GM18907 (cell line): ENCODE data around the gene PLEKHG3.

Experiments
- ATAC-seq: cut with Tn5 transposase; IDR thresholded peaks from one replicate; pipeline ENCODE4 v1.9.1; 2021; ENCODE audit warnings: mild to moderate bottlenecking, moderate library complexity; ENCODE audit not compliant: unreplicated experiment

Gene PLEKHG3

DNA sequence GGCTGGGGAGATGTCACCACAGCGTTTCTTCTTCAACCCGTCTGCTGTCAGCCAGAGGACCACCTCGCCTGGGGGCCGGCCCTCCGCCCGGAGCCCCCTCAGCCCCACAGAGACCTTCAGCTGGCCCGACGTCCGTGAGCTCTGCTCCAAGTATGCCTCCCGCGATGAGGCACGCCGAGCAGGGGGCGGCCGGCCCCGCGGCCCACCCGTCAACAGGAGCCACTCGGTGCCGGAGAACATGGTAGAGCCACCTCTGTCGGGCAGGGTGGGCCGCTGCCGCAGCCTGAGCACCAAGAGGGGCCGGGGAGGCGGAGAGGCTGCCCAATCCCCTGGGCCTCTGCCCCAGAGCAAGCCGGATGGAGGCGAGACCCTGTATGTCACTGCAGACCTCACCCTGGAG is 38.8 kb downstream of the PLEKHG3 start:
- ATAC-seq = no peak

DNA sequence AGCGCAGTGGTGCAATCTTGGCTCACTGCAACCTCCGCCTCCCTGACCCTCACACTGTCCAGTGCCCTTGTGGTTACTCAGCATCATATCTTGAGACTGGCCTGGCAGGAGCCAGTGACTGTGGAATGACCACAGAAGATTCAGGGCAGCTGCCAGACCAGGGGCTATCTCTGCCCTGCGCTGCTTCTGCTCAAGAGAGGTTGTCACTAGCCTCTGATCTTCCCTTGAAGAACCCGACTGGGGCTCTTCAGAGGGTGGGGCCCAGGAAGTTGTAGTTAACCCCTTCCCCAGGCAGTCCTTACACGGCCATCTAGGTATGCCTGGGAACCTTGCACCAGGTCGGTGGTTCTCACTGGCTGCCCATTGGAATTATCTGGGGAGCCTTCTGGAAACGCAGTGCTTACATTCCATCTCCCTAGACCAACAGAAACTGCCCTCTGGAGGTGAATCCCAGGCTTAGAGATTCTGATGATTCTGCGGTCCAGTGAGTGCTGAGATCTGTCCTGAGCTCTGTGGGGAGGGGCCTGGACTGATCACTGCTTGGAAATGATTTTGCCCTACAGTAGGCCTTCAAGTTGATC is 41.4 kb downstream of the PLEKHG3 start:
- no peak for ATAC-seq

DNA sequence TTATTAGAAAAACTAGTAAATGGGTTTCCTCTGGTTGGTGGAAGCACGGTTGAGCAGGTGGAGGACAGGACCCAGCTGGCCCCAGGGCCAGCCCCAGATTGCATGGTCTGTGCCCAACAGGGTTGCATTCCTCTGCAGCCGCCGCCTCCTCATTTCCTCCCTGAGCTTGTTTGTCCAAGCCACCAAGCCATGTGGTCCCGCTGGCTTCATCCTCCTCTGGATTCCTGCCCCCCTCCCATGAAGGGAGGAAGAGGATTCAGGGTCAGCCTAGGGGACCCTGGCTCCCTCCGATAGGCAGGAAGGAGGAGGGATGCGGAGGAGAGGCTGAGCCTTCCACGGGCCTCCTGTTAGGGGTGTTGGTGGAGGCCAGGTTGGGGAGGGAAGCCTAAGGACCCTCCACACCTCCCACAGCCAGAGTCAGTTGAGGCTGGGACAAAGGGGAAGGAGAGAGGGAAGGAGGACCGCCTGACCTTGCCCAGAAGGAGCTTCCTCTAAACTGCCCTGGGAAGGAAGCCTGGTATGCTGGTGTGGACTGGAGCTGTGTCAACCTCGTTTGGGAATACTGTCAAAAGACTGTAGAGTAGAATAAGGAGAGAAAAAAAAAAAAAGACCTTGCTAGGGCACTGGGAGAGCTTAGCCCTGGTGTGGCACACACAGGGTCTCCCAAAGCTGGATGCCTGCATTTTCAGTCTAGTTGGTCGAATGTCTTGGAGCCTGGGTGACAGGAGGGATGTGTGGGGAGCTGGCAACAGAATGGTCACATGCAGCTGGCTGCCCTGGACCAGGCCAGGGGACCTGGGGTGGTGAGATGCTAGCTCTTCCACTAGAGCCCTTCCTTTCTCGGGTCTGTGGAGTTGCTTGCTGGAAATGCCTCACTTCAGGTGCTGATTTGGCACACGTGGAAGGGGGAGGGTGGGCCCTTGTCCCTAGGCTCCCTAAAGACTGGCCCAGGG is 42.4 kb downstream of the PLEKHG3 start:
- ATAC-seq = no peak

DNA sequence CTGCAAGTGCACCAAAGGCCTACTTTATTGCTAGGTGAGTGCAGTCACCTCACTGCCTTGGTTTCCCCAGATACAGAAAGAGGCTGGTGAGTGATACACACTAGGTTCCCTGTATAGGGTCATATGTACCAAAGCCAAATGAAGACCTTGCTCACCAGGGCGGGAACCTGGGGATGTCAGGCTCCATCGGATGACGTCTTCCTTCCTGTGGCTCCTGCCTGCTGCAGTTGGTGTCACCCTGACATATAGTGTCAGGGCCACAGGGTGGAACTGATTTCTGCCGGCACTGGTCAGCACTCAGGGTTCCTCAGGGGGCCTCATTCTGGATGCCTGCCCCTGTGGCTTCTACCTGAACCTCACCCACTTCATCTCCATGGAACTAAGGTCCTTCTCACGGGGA is 43.1 kb downstream of the PLEKHG3 start:
- no peak for ATAC-seq

DNA sequence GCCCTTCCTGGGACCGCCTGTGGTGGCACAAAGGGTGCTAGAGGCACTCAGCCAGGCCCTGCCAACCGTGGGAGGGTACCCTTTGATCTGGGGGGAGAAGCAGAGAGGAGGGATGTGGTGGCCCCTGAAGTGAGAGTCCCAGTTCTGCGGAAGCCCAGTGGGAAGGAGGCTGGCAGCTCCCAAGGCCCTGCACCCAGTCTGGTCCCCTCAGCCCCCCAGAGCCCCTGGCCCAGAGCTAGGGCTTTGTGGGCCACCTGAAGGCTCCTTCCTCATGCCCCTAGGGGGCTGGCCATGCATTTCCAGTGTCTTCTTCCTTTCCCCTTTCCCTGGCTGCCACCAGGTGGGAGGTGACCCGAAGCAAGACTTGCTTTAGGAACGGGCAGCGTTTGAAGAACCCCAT is 44.3 kb downstream of the PLEKHG3 start:
- ATAC-seq = no peak

DNA sequence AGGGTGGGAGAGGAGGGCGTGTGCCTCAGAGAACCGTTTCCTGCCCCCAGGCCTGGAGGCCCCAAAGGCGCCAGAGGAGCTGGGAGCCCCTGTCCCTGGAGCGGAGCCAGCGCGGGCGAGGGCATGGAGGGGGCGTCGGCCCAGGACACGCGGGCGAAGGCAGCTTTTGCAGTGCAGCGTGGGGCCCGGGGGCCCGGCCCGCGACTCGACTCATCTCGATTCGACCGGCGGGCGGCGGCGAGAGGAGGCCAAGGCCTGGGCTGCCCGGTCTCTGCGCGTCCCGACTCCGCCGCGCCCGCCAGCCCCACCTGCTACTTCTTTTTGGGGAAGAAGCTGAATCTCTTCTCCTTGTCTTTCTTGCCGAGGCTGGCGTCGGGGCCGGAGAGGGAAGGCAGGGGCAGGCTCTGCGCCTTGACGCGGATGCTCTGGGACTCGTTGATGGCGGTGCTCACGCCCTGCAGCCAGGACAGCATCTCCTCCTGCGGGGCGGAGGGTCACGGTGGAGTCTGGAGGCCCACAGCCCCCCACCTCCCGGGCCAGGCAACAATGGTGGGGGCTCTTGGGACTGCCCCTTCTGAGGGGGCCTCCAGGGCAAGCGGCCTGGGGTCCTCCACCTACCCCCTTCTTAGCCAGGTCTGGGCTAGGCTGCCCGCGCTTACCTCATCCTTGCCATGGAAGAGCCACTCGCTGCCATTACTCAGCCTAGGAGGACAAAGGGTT is 44.9 kb downstream of the PLEKHG3 start:
- no peak for ATAC-seq

DNA sequence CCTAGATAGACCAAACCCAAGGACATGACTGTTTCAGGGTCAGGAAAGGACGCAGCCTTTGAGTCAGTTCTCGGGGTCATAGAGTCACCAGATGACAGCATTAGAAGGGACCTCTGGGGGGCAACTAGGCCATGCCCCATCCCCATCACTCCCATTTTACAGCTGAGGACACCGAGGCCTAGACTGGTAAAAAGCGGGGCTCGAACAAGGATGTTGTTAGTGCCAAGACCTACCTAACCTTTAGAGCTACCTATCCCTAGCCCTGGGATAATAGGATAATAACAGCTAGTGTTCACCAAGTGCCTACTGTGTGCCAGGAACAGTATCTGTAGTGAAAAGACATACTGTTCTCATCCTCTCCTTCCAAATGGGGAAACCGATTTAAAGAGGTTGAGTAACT is 48.7 kb downstream of the PLEKHG3 start:
- no peak for ATAC-seq

DNA sequence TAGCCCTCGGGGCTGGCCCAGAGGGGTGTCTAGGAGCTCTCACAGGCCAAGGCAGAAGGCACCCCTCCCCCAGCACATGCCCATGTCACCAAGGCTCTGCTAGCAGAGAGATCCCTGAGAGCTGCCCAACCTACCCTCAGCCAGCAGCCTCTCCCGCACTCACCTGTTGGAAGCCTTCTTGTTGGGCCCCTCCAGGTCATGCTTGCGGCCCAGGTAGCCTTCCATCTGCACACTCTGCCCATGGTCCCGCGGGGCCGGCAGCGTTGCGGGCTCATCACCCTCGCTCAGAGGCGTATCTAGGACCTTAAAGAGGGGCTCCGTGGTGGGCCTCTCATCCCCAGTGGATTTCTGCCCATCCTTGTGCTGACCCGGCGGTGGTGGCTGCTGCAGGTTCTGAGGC is 49.1 kb downstream of the PLEKHG3 start:
- no peak for ATAC-seq

DNA sequence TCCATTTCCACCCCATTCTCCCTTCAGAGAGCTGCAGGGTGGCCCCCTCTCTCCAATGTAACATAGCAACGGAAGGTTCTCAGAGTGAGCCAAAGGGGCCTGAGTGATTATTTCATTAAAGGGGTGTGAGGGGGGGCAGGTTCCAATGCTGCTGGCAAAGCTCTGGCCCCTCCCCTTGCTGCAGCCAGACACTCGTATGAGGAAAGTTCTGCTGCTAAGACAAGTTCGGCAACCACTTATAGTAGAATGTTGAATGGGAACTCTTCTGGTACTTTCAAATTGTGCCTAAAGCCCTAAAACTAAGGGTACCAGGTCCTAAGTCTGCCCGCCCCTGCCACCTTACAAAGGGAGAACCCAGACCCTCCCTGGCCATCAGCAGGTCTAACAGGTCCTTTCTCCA is 49.8 kb downstream of the PLEKHG3 start:
- no peak for ATAC-seq

DNA sequence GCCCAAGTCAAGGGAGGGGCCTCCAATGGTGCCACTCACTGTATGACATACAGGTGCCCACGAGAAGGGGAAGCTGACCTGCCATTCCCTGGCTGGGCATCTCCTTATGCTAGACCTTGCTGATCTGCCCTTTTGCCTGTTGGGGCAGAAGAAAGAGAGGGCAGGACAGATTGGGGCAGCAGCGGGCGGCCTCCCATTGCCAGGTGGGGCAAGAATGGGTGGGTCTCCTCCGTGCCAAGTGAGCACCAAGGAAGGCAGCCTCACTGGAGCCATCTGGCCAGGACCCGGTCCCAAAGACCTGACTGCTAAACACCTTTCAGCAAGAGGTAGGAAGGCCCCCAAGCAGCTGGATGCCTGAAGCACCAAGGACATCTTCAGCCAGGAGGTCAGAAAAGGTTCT is 50.5 kb downstream of the PLEKHG3 start:
- ATAC-seq = no peak

DNA sequence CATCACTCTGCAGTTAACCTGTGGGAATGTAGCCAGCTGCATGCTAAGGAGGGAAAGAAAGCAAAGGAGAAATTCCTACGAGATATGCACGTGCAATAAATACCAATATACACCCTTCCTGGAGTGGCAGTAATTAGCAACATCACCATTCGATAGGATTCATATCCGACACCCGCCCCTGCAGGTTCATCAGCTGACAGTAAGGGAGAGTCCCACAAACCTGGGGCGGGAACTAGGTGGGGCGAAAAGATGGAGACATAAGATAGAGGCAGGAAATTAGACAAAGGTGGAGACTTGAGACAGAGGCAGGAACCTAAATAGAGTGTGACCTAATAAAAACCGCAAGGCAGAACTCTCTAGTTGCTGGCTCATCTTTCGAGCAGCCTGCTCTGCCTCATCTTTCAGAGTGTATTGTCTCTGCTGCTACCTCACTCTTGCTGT is 51.6 kb downstream of the PLEKHG3 start:
- no peak for ATAC-seq

DNA sequence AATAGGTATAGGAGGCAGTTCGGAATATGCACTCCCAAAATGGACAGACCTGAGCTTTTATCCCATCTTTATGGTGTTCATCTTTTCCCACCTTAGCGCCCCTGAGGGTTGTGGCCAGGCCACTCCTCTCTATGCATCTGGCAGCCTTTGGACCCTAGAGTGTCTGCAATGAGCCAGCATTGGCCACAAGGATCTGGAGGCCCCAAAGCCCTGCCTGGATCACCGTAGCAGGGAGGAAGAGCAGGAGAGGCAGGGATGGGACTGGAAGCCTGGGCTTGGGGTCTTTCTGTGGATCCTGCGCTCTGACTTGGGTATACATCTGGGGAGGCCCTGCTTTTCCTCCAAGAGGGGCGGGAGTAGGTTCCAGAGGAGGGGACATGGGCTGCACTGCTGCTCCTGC is 52.5 kb downstream of the PLEKHG3 start:
- no peak for ATAC-seq

DNA sequence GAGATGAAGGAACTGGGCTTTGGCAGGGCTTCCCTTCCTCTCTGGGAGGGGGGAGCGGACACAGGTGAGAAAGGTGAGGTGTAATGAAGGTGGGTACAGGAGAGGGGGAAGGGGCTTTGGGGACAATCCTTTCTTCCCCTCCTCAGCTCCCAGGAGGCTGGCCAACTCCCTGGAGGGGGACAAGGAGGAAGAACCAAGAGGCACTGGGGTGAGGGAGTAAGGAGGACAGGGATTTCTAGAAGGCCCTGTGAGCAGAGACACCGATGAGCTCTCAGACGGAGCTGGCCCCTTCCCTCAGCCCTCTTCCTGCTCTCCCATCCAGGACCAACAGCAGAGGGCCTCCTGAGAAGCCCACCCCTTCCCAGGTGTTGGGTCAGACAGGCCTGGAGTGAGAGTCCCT is 53.4 kb downstream of the PLEKHG3 start:
- ATAC-seq = no peak

DNA sequence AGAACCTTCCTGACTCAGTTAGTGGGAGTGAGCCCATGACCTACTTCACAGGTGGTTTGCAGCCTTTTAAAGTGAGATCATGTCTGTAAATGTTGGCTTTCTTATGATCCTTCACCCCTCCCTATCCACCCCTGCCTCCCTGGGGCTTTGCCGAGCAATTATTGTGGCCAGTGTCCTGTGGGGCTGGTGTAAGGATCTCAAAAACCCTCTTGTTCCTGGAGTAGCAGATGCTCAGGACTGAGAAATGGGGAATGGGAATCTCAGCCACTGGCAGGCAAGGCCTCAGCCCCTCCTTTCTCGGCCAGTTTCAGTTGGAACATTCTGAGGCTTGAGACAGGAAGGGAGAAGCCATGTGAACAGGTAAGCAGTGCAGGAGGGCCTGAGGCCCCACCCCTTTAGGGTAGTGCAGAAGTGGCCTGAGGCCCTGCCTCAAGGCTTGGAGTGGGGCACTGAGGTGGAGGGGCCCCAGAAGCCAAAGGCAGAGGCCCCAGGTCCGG is 53.8 kb downstream of the PLEKHG3 start:
- ATAC-seq = no peak

DNA sequence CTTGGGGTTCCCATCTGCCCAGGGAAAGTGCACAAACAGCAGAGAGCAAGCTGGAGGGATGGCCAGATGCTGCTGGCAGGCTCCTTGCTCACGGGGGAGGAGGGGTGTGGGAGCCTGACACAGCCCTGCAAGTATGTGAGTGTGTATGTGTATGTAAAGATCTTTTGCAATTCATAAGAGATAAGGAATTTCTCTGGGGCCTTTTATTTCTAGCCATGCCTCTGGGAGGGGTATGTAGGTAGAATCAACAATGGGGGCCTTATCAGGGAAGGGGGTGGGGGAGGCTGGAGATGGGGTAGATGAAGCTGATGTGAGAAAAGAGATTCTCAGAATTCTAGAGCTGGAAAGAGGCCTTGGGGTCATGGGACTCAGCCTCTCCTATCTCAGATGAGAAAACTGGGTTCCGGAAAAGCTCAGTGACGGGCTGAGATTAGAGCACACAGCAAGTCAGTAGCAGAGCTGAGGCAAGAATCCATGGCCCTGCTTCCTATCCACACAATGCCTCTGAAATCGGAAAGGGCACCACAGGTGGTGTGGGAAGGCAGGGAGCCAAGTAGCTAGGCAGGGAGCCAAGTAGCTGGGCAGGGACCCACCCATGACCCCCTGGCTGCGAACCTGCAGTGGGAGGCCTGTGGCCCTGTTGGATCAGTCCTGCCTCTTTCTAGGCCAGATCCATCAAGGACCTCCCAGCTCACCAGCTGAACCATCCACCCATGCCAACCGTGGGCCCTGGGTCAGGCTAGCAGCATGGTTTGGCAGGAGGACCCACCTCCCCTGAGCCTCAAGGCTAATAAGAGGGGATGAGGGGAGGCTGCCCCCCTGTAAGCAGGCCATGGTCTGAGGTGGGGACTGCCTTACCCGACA is 54.7 kb downstream of the PLEKHG3 start:
- ATAC-seq = no peak

DNA sequence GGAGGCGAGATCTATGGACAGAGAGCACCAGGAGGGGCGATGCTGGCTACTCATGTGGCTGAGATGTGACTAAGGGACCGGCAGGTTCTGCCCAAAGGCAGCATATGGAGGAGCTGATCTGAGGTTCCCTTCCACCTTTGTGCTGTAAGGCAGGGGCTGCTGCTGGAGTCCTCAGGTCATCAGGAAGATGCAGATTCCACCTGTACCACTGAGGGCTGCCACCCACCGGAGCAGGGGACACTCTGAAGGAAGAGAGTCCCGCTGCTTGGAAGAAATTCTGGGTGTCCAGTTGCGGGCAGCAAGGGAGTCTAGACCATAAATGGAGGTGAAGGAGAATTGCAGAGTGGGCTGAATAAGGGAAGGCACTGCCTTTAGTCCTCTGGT is 55.3 kb downstream of the PLEKHG3 start:
- no peak for ATAC-seq

DNA sequence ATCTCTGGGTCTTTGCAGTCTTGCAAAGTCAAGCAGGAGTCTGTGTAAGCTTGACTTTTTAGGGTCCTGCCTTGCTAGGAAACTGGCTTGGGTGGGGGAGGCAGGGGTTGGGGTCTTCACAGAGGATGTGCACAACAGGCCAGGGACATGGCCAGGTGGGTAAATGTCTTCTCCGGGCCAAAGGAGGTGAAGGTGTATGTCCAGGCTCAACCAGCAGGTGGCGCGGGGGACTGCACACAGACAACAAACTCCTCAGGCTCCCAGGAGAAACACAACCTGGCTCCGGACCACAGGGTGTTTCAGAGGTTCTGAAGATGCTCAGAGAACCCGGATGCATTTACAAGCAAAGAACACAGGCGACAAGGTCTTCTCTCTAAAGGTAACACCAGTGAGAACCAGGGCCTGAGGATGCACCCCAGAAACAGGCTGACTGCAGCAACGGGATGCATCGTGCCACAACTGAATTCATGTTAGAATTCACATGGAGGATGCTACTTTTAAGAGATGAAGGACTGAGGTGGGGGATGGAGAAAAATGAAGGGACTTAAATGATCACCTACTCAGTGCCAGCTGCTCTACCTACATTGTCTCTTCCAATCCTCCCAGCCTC is 56.0 kb downstream of the PLEKHG3 start:
- ATAC-seq = no peak

DNA sequence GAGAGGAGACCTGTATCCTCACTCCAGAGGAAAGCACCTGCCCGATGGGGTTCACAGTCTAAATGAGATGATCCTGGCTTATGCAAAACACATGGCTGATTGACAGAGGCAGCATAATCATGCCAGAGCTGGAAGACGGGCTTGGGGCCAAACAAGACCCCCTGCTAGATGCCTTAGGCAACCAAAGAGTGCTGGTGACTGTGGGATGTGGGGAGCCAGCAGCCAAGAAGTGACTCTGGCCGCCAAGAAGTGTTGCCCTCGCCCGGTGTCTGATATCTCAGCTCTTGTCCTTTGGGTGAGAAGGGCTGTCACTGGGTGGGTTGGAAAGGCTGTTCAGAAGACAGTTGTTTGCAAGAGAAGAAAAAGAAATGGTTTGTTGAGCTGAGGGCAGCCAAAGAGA is 56.7 kb downstream of the PLEKHG3 start:
- no peak for ATAC-seq

DNA sequence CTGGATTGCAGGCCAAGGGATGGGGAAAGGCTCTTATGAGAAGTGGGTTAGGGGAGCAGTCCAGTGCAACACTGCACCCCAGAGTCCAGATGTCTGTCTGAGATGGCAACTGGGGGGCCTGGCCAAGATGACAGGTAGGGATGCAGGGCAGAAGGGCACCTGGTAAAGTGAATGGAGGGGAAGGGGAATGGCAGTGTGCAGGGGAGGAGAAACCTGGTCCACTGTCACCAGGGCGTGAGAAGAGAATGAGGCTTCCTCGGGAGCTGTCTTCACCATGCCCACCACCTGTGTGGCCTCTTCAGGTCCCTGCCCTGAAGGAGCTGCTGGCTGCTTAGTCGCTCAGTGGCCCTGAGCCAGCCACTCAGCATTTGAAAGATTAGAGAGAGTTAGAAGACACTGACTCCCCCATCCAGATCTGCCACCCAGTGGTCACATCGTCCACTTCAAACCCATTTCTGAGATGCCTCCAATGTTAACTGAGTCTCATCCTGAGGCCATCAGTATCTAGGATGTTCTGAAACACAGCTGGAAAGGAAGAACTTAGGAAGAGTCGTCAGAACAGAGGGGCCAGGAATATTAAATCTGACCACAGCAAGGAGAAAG is 57.3 kb downstream of the PLEKHG3 start:
- ATAC-seq = no peak
